ENCODE measurements around the gene PBX3.

GRCh38 chr9:125984461-125984860 lies 237.3 kb downstream of the PBX3 start:
- TF ChIP-seq CTCF (IDR thresholded peaks at IDR 0.05): no peak
- no peak for TF ChIP-seq POLR2A (IDR thresholded peaks at IDR 0.05)
